Parathyroid adenoma (tissue), 2 donors: ENCODE data around the gene PKP4.

Source experiments
- H2AFZ ChIP-seq: fragments of 300-600 bp; sonication (generic); one replicate; pipeline ENCODE4 v1.7.0; 2017; ENCODE audit warnings: antibody characterized with exemption, mild to moderate bottlenecking
- H3K27ac ChIP-seq: fragments of 300-600 bp; sonication (generic); one replicate; pipeline ENCODE4 v1.7.0; 2017
- H3K27me3 ChIP-seq: fragments of 300-600 bp; sonication (generic); one replicate; pipeline ENCODE4 v1.7.0; 2017; ENCODE audit warnings: low read length; ENCODE audit not compliant: control insufficient read depth, insufficient read depth
- H3K36me3 ChIP-seq: fragments of 300-600 bp; sonication (generic); one replicate; pipeline ENCODE4 v1.7.0; 2017; ENCODE audit warnings: low read length; ENCODE audit not compliant: control insufficient read depth, insufficient read depth
- H3K4me1 ChIP-seq: fragments of 300-600 bp; sonication (generic); one replicate; pipeline ENCODE4 v1.7.0; 2017; ENCODE audit warnings: control low read depth
- H3K4me2 ChIP-seq: fragments of 300-600 bp; sonication (generic); one replicate; pipeline ENCODE4 v1.7.0; 2017; ENCODE audit warnings: low read length
- H3K4me3 ChIP-seq: fragments of 300-600 bp; sonication (generic); one replicate; pipeline ENCODE4 v1.7.0; 2017; ENCODE audit warnings: low read depth, low read length
- H3K79me2 ChIP-seq: fragments of 300-600 bp; sonication (generic); one replicate; pipeline ENCODE4 v1.7.0; 2017; ENCODE audit warnings: control low read depth
- H3K9ac ChIP-seq: fragments of 300-600 bp; sonication (generic); one replicate; pipeline ENCODE4 v1.7.0; 2017; ENCODE audit warnings: mild to moderate bottlenecking
- H3K9me3 ChIP-seq: fragments of 300-600 bp; sonication (generic); one replicate; pipeline ENCODE4 v1.7.0; 2017; ENCODE audit warnings: low read length; ENCODE audit not compliant: control insufficient read depth
- CTCF ChIP-seq: fragments of 300-600 bp; sonication (generic); IDR thresholded peaks from one replicate; pipeline ENCODE4 v1.7.0; 2017; ENCODE audit warnings: antibody characterized with exemption, mild to moderate bottlenecking
- donor health status: primary hyperparathyroidism.

Gene PKP4

DNA sequence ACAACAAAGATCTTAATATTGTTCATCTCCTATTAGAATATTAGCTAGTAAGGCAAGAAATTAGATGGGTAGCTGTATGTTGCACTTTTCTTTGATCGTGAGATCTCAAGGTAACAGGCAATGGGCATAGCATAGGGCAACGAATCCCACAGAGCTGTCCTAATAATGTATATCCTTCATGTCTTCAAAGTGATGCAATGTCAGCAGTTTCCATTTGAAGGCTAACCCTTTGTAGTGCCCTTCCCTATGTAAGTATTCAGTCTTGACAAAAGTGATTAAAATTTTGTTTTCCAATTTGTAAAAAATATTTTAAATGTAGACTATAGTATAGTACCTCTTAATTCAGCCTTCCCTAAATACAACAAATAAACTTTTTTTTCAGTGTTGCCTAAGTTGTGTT, 112.5 kb downstream of the PKP4 start:
- no peak overlapping the region for H3K4me3 ChIP-seq
- H3K27ac ChIP-seq, result no peak overlapping the region
- no peaks in the 10 kb centered on the region for H3K9me3 ChIP-seq
- peaks cover 4% of the 10 kb centered on the region for H3K79me2 ChIP-seq
- H3K27me3 ChIP-seq, result no peaks in the 10 kb centered on the region
- no peak overlapping the region for H3K9ac ChIP-seq
- H3K36me3 ChIP-seq, result no peaks in the 10 kb centered on the region
- no peaks in the 10 kb centered on the region for H3K4me1 ChIP-seq
- no peak overlapping the region for H3K4me2 ChIP-seq
- no peak for TF ChIP-seq CTCF
- no peak overlapping the region for H2AFZ ChIP-seq

GRCh38 chr2:158570869-158571268, 114.1 kb downstream of the PKP4 start:
- Histone ChIP-seq H3K4me1 (no peaks in the 10 kb centered on the region), H3K27me3 (no peaks in the 10 kb centered on the region), H3K79me2 (peaks cover 4% of the 10 kb centered on the region), H3K9me3 (no peaks in the 10 kb centered on the region), H3K36me3 (no peaks in the 10 kb centered on the region), H3K4me3 (no peak overlapping the region), H3K27ac (no peak overlapping the region), H3K4me2 (no peak overlapping the region), H2AFZ (no peak overlapping the region), H3K9ac (no peak overlapping the region)
- no peak for TF ChIP-seq CTCF

DNA sequence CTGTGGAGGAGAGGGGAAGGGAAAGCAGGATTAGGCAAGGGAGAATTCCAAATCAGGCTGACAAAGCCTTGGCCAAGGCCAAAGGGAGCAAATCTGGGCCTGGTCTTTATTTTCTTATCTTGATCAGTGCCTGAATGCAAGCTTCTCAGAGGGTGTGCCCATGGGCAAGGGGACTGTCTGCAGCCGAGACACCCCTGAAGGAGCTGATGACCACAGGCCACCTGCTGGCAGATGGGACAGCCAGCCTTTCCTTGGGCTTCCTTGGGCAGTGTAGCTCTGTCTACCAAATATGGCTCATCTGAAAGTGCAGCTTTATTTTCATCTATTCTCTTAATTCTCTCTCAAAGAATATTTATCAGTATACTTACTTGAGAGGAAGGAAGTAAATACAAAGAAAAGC, 117.0 kb downstream of the PKP4 start:
- Histone ChIP-seq H2AFZ (no peak overlapping the region), H3K9me3 (no peaks in the 10 kb centered on the region), H3K4me2 (no peak overlapping the region), H3K27me3 (no peaks in the 10 kb centered on the region), H3K4me1 (no peaks in the 10 kb centered on the region), H3K36me3 (no peaks in the 10 kb centered on the region), H3K79me2 (no peaks in the 10 kb centered on the region), H3K4me3 (no peak overlapping the region), H3K9ac (no peak overlapping the region), H3K27ac (no peak overlapping the region)
- TF ChIP-seq CTCF, result no peak

DNA sequence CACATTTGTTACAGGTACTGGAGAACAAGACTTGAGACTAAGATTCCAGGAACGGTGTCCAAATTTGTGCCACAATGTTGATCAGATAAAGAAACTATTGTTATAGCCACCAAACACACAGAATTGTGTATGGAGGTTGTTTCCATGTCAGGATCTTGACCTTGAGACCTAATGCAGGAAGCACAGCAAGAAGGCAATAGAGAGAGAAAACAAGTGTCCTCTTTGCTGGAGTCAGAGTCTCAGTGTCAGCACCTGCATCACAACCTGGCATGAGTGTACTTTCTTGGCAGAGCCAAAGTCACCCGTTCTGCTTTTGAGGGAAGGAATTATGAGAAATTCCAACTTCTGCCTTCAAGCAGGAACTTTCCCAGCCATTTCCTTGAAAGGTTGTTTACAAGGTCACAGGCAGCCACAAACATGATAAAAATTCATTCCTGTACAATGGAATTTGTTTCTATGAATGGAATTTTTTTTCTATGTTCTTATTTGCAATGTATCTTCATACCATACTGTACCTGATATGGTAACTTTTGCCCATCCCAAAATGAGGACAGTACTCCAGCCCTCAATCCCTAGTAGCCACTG, 118.4 kb downstream of the PKP4 start:
- Histone ChIP-seq H3K9me3 (no peaks in the 10 kb centered on the region), H3K27ac (no peak overlapping the region), H3K4me1 (no peaks in the 10 kb centered on the region), H3K36me3 (no peaks in the 10 kb centered on the region), H3K9ac (no peak overlapping the region), H3K79me2 (no peaks in the 10 kb centered on the region), H3K27me3 (no peaks in the 10 kb centered on the region), H2AFZ (no peak overlapping the region), H3K4me2 (no peak overlapping the region), H3K4me3 (no peak overlapping the region)
- no peak for TF ChIP-seq CTCF

- no peaks in the 10 kb centered on the region for H3K36me3 ChIP-seq
- no peaks in the 10 kb centered on the region for H3K9me3 ChIP-seq
- no peaks in the 10 kb centered on the region for H3K4me1 ChIP-seq
- H3K27me3 ChIP-seq, result no peaks in the 10 kb centered on the region
- no peak overlapping the region for H2AFZ ChIP-seq
- H3K9ac ChIP-seq, result no peak overlapping the region
- H3K79me2 ChIP-seq, result no peaks in the 10 kb centered on the region
- no peak overlapping the region for H3K4me3 ChIP-seq
- TF ChIP-seq CTCF, result no peak
- no peak overlapping the region for H3K27ac ChIP-seq
- no peak overlapping the region for H3K4me2 ChIP-seq
These were observed 120.4 kb downstream of the PKP4 start for GRCh38 chr2:158577141-158577540.
